ENCODE data around the gene HPSE2. TPM values are rescaled to one million over a fixed set of nuclear protein-coding genes. Genes with fewer than 3 reads are reported as not detected.

HPSE2 gene
- total RNA-seq, 1 experiment from 2014 or later = 0.20 TPM

GRCh38 chr10:98432330-98432729 lies 803.3 kb downstream of the HPSE2 start:
- H4K5ac ChIP-seq (ENCODE audit: insufficient read length, low read depth, low read length) = no peak overlapping the region
- no peak overlapping the region for H2BK20ac ChIP-seq (ENCODE audit: low read depth, low read length, poor library complexity, severe bottlenecking)
- H3K4ac ChIP-seq (ENCODE audit: low read depth, low read length) = no peak overlapping the region
- no peaks in the 10 kb centered on the region for H3K27me3 ChIP-seq (ENCODE audit: insufficient read depth, low read length)
- Mint-ChIP-seq H3K36me3 (ENCODE audit: insufficient read depth in 1 of 3, low read depth in 3 of 3) (peaks cover 57 to 76% (median 71%) of the 10 kb centered on the region in 3 experiments), H3K27me3 (ENCODE audit: low read depth) (no peaks in the 10 kb centered on the region), H3K27ac (no peak overlapping the region), H3K4me1 (no peaks in the 10 kb centered on the region), H3K4me3 (no peak overlapping the region), H3K9me3 (peaks cover 19 to 21% of the 10 kb centered on the region in 2 experiments)
- TF ChIP-seq CTCF (conservative IDR thresholded peaks at IDR 0.05) = no peak
- no peak overlapping the region for H2BK120ac ChIP-seq (ENCODE audit: low read depth, low read length, poor library complexity, severe bottlenecking)
- no peak overlapping the region for H3K18ac ChIP-seq (ENCODE audit: insufficient read length, low read depth, low read length)
- H2BK15ac ChIP-seq (ENCODE audit: low read depth, low read length) = no peak overlapping the region
- H2BK5ac ChIP-seq (ENCODE audit: insufficient read length, low read length) = no peak overlapping the region
- H3K23ac ChIP-seq (ENCODE audit: insufficient read length, low read depth, low read length) = no peak overlapping the region
- H4K91ac ChIP-seq (ENCODE audit: insufficient read length, low read depth, low read length) = no peak overlapping the region
- H3K79me2 ChIP-seq (ENCODE audit: insufficient read depth, low read length) = no peaks in the 10 kb centered on the region
- no peak for DNase-seq
- WGBS (ENCODE audit: extremely low coverage, insufficient read length, low lambda C conversion rate) = no CpG with 5 or more reads among the region's 1 CpG
- H3K79me1 ChIP-seq (ENCODE audit: insufficient read depth, low read depth, low read length, poor library complexity, severe bottlenecking) = no peaks in the 10 kb centered on the region
- no peak overlapping the region for H2AK5ac ChIP-seq (ENCODE audit: insufficient read length, low read length)
- H3K56ac ChIP-seq (ENCODE audit: insufficient read length, low read depth, low read length) = no peak overlapping the region
- H3K9me3 ChIP-seq (ENCODE audit: control insufficient read depth, low read depth, low read length) = no peaks in the 10 kb centered on the region
- no peak overlapping the region for H3K4me2 ChIP-seq (ENCODE audit: insufficient read depth, insufficient read length, low read length)
- H3K9ac ChIP-seq (ENCODE audit: extremely low read depth, insufficient read length, low read length) = no peak overlapping the region
- H3K14ac ChIP-seq (ENCODE audit: insufficient read depth, low read length) = no peak overlapping the region
- H4K8ac ChIP-seq (replicated peaks; ENCODE audit: insufficient read length, low read depth, low read length) = no peak overlapping the region
- H2BK12ac ChIP-seq (ENCODE audit: insufficient read length, low read depth, low read length) = no peak overlapping the region
- H3T11ph ChIP-seq (ENCODE audit: low read length) = no peak overlapping the region
- H4K20me1 ChIP-seq (ENCODE audit: control insufficient read depth, insufficient read depth, insufficient read length) = no peaks in the 10 kb centered on the region
- no peak overlapping the region for H2AFZ ChIP-seq (ENCODE audit: low read length)
- no peak overlapping the region for H3K27ac ChIP-seq (ENCODE audit: insufficient read length, low read depth, low read length)
- no peaks in the 10 kb centered on the region for H3K4me1 ChIP-seq (ENCODE audit: insufficient read depth, low read length)
- H3K23me2 ChIP-seq (ENCODE audit: insufficient read length, low read depth, low read length, poor library complexity, severe bottlenecking) = no peaks in the 10 kb centered on the region
